Immature natural killer cell (primary cell): Measurements from ENCODE around the gene BORCS5. TPM values are rescaled to one million over a fixed set of nuclear protein-coding genes. Genes with fewer than 3 reads are reported as not detected.

Source experiments
- DNase-seq, 3 donors: peaks; one replicate each; pipeline ENCODE4 v3.0.0; 2022; ENCODE audit warnings: mixed read lengths in 1 of 3
- H3K27ac Mint-ChIP-seq, 6 donors: one replicate each; pipeline ENCODE4 v1.8.0; 2020; ENCODE audit warnings: mixed read lengths in 6 of 6, mild to moderate bottlenecking in 5 of 6, inconsistent platforms in 4 of 6, moderate library complexity in 3 of 6
- H3K27me3 Mint-ChIP-seq, 3 donors: one replicate each; pipeline ENCODE4 v1.8.0; 2020 to 2021; ENCODE audit warnings: low read depth in 3 of 3, mild to moderate bottlenecking in 3 of 3, mixed read lengths in 3 of 3, moderate library complexity in 3 of 3, inconsistent platforms in 1 of 3
- H3K36me3 Mint-ChIP-seq, 3 donors: one replicate each; pipeline ENCODE4 v1.8.0; 2020; ENCODE audit warnings: mixed read lengths in 3 of 3, inconsistent platforms in 2 of 3, mild to moderate bottlenecking in 2 of 3
- H3K4me1 Mint-ChIP-seq, 2 donors: one replicate each; pipeline ENCODE4 v1.8.0; 2020; ENCODE audit warnings: inconsistent platforms in 2 of 2, mild to moderate bottlenecking in 2 of 2, mixed read lengths in 2 of 2, moderate library complexity in 1 of 2
- H3K4me3 Mint-ChIP-seq, 5 donors: one replicate each; pipeline ENCODE4 v1.8.0; 2020; ENCODE audit warnings: mild to moderate bottlenecking in 5 of 5, mixed read lengths in 5 of 5, inconsistent platforms in 3 of 5, moderate library complexity in 3 of 5
- H3K9me3 Mint-ChIP-seq, 6 donors: one replicate each; pipeline ENCODE4 v1.8.0; 2020; ENCODE audit warnings: mild to moderate bottlenecking in 6 of 6, mixed read lengths in 6 of 6, inconsistent platforms in 4 of 6, moderate library complexity in 3 of 6
- polyA plus RNA-seq, 3 donors: library from polyadenylated mRNA; unstranded; fragments of 300-500 nt; fragmentation: Illumina TruSeq; gene quantifications; one replicate each; pipeline ENCODE4 v1.2.3, GENCODE V29; 2021

BORCS5 gene
- polyA plus RNA-seq, 3 donors from 2014 or later = 16.7 to 34.5 (median 25.6) TPM

DNA sequence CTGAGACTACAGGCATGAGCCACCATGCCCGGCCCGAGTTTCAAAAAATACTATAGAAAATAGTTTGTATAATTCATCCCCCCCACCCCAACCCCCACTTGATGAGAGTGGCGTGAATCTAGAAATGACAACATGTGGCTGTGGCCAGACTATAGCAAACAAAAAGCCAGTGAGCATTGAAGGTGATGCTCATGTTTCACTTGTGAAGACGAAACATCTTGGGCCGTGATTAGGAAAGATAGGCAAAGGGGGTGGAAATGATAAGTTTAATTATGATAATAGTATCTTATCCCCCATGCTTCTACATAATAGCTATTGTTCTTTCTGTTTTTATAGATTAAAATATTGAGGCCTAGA, 8.5 kb downstream of the BORCS5 start:
- Mint-ChIP-seq H3K4me3 (peak overlapping the region in 1 of 5 donors; percentile 33), H3K27me3 (peaks cover 0 to 3% (median 0%) of the 10 kb centered on the region in 3 donors), H3K9me3 (no peaks in the 10 kb centered on the region), H3K36me3 (peaks cover 4 to 15% (median 10%) of the 10 kb centered on the region in 3 donors), H3K27ac (peak overlapping the region in 5 of 6 donors; percentile 64 to 87 (median 82)), H3K4me1 (peaks cover 38 to 67% of the 10 kb centered on the region in 2 donors)
- no peak for DNase-seq

- Mint-ChIP-seq H3K9me3 (no peaks in the 10 kb centered on the region), H3K36me3 (peaks cover 4 to 17% (median 10%) of the 10 kb centered on the region in 3 donors), H3K4me1 (peaks cover 38 to 67% of the 10 kb centered on the region in 2 donors), H3K4me3 (peak overlapping the region in 1 of 5 donors; percentile 33), H3K27me3 (peaks cover 0 to 3% (median 0%) of the 10 kb centered on the region in 3 donors), H3K27ac (peak overlapping the region; percentile 64 to 87 (median 80))
- DNase-seq = peak in 1 of 3 donors; percentile 17
Observed at GRCh38 chr12:12365931-12366431, 9.1 kb downstream of the BORCS5 start.

GRCh38 chr12:12366701-12367481, 10.0 kb downstream of the BORCS5 start:
- DNase-seq = no peak
- H3K4me3 Mint-ChIP-seq = no peak overlapping the region
- peaks cover 35 to 58% of the 10 kb centered on the region in 2 donors for H3K4me1 Mint-ChIP-seq
- peaks cover 4 to 17% (median 10%) of the 10 kb centered on the region in 3 donors for H3K36me3 Mint-ChIP-seq
- no peaks in the 10 kb centered on the region for H3K9me3 Mint-ChIP-seq
- H3K27ac Mint-ChIP-seq = peak overlapping the region; percentile 18 to 75 (median 64)
- H3K27me3 Mint-ChIP-seq = peaks cover 0 to 3% (median 0%) of the 10 kb centered on the region in 3 donors

DNA sequence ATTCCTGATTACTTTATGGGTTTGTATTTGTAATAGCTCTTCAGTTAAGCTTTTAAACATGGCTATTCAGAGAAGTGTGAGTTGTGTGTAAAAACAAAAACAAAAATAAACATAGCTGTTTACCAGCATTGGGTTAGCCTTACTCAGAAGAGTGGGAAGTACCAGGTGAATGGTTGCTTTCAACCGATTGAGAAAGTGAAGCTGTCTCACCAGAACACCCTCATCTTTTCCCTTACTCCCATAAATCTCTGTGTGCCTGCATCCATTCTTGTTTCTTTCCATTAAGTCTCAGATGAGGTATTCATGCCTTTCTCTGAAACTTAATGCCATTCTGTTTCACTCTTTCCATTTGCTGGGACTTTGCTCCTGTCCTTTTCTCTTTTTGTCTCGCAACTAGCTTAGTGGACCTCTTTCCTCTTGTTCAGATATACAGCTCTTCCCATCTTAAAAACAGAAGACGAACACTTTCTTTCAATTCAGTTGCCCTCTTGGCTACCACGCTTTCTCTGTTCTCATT, 10.7 kb downstream of the BORCS5 start:
- Mint-ChIP-seq H3K4me3 (peak overlapping the region in 2 of 5 donors; percentile 5 to 24), H3K9me3 (no peaks in the 10 kb centered on the region), H3K27me3 (peaks cover 0 to 3% (median 0%) of the 10 kb centered on the region in 3 donors), H3K36me3 (peaks cover 4 to 18% (median 10%) of the 10 kb centered on the region in 3 donors), H3K27ac (peak overlapping the region; percentile 62 to 79 (median 68)), H3K4me1 (peaks cover 35 to 55% of the 10 kb centered on the region in 2 donors)
- no peak for DNase-seq

GRCh38 chr12:12372946-12373722, 16.3 kb downstream of the BORCS5 start:
- Mint-ChIP-seq H3K27me3 (peaks cover 0 to 2% (median 0%) of the 10 kb centered on the region in 3 donors), H3K36me3 (peaks cover 7 to 31% (median 14%) of the 10 kb centered on the region in 3 donors), H3K9me3 (no peaks in the 10 kb centered on the region), H3K4me3 (no peak overlapping the region), H3K4me1 (peaks cover 17 to 35% of the 10 kb centered on the region in 2 donors), H3K27ac (peak overlapping the region in 2 of 6 donors; percentile 50 to 71)
- no peak for DNase-seq

DNA sequence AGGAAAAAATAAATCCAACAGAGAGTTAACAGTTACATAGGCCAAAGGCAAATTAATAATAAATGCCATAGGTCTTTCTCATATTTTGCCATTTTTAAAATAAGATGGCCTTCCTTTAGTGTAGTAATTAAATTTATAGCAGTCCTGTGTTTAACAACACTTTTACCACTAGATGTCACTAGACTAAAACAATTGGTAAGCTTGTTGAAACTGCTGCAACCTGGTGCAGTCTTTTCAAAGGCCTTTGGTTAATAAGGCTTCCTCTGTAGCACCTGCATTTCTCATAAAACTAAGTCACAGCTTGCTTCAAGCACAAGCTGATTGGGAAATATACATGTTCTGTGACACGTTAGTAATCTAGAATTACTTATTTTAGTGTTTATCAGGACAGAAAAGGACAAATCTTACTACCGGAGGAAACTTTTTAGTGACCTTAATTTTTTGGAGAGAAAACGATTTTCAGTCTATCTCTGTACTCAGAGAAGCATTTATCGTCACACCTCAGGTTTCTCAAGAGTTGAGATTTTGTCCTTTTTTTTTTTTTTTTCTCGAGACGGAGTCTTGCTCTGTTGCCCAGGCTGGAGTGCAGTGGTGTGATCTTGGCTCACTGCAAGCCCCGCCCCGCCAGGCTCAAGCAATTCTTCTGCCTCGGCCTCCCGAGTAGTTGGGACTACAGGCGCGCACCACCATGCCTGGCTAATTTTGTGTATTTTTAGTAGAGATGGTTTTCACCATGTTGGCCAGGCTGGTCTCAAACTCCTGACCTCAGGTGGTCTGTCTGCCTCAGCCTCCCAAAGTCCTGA, 20.0 kb downstream of the BORCS5 start:
- peaks cover 42 to 51% of the 10 kb centered on the region in 2 donors for H3K4me1 Mint-ChIP-seq
- H3K36me3 Mint-ChIP-seq = peaks cover 7 to 18% (median 12%) of the 10 kb centered on the region in 3 donors

GRCh38 chr12:12378616-12379015, 21.7 kb downstream of the BORCS5 start:
- peak overlapping the region in 2 of 5 donors; percentile 21 to 44 for H3K4me3 Mint-ChIP-seq
- peak overlapping the region; percentile 65 to 99 (median 96) for H3K27ac Mint-ChIP-seq
- H3K9me3 Mint-ChIP-seq = no peaks in the 10 kb centered on the region
- H3K4me1 Mint-ChIP-seq = peaks cover 54 to 68% of the 10 kb centered on the region in 2 donors
- peaks cover 3 to 20% (median 18%) of the 10 kb centered on the region in 3 donors for H3K36me3 Mint-ChIP-seq
- H3K27me3 Mint-ChIP-seq = peaks cover 6 to 10% (median 7%) of the 10 kb centered on the region in 3 donors
- DNase-seq = no peak

More for the DNA sequence above, 20.0 kb downstream of the BORCS5 start:
- H3K27ac Mint-ChIP-seq = peak overlapping the region in 5 of 6 donors; percentile 65 to 99 (median 84)
- peak; percentile 70 to 76 (median 73) for DNase-seq
- H3K27me3 Mint-ChIP-seq = peaks cover 6 to 10% (median 7%) of the 10 kb centered on the region in 3 donors
- no peak overlapping the region for H3K4me3 Mint-ChIP-seq
- H3K9me3 Mint-ChIP-seq = no peaks in the 10 kb centered on the region

- DNase-seq = peak; percentile 85 to 87 (median 87)
Observed at GRCh38 chr12:12379831-12380730, 23.2 kb downstream of the BORCS5 start.

DNA sequence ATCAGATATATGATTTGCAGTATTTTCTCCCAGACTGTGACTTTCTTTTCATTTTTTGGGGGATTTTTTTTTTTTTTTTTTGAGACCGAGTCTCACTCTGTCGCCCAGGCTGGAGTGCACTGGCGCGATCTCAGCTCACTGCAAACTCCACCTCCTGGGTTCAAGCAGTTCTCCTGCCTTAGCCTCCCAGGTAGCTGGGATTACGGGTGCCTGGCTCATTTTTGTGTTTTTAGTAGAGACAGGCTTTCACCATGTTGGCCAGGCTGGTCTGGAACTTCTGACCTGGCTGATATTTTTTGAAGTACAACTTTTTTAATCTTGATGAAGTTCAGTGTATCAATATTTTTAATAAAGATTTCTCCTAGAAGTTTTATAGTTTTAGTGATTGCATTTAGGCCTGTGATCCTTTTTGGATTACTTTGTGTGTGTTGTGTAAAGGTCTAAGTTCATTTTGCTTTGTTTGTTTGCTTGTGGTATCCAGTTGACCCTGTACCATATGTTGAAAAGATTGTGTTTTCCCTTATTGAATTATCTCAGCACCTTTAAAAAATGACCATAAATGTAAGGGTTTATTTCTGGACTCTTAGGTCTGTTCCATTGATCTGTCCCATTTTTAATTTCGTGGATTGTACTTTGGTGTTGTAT, 24.2 kb downstream of the BORCS5 start:
- Mint-ChIP-seq H3K9me3 (no peaks in the 10 kb centered on the region), H3K27me3 (peaks cover 6 to 17% (median 13%) of the 10 kb centered on the region in 3 donors), H3K4me3 (peak overlapping the region in 2 of 5 donors; percentile 0 to 25), H3K27ac (peak overlapping the region; percentile 92 to 99 (median 96)), H3K36me3 (peaks cover 3 to 24% (median 21%) of the 10 kb centered on the region in 3 donors), H3K4me1 (peaks cover 76 to 93% of the 10 kb centered on the region in 2 donors)
- DNase-seq = no peak

More at GRCh38 chr12:12379831-12380730, 23.2 kb downstream of the BORCS5 start:
- H3K27me3 Mint-ChIP-seq = peaks cover 6 to 12% (median 10%) of the 10 kb centered on the region in 3 donors
- H3K27ac Mint-ChIP-seq = peak overlapping the region; percentile 92 to 99 (median 97)
- H3K36me3 Mint-ChIP-seq = peaks cover 3 to 24% (median 21%) of the 10 kb centered on the region in 3 donors
- peaks cover 67 to 83% of the 10 kb centered on the region in 2 donors for H3K4me1 Mint-ChIP-seq
- H3K4me3 Mint-ChIP-seq = peak overlapping the region; percentile 25 to 69 (median 48)
- H3K9me3 Mint-ChIP-seq = no peaks in the 10 kb centered on the region

DNA sequence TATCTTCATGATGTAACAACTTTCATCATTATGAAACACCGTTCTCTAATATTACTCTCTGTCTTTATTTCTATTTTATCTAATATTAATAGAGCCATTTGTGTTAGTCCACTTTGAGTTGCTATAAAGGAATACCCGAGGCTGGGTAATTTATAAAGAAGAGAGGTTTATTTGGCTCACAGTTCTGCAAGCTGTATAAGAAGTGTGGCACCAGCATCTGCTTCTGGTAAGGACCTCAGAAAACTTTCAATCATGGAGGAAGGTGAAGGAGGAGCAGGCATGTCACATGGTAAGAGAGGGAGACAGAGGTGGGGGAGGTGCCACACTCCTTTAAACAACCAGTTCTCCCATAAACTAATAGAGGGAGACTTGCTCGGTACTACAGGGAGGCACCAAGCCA, 25.1 kb downstream of the BORCS5 start:
- no peaks in the 10 kb centered on the region for H3K9me3 Mint-ChIP-seq
- peaks cover 78 to 95% of the 10 kb centered on the region in 2 donors for H3K4me1 Mint-ChIP-seq
- no peak overlapping the region for H3K4me3 Mint-ChIP-seq
- peaks cover 6 to 17% (median 13%) of the 10 kb centered on the region in 3 donors for H3K27me3 Mint-ChIP-seq
- peak overlapping the region in 5 of 6 donors; percentile 62 to 99 (median 94) for H3K27ac Mint-ChIP-seq
- no peak for DNase-seq
- H3K36me3 Mint-ChIP-seq = peaks cover 3 to 25% (median 18%) of the 10 kb centered on the region in 3 donors

DNA sequence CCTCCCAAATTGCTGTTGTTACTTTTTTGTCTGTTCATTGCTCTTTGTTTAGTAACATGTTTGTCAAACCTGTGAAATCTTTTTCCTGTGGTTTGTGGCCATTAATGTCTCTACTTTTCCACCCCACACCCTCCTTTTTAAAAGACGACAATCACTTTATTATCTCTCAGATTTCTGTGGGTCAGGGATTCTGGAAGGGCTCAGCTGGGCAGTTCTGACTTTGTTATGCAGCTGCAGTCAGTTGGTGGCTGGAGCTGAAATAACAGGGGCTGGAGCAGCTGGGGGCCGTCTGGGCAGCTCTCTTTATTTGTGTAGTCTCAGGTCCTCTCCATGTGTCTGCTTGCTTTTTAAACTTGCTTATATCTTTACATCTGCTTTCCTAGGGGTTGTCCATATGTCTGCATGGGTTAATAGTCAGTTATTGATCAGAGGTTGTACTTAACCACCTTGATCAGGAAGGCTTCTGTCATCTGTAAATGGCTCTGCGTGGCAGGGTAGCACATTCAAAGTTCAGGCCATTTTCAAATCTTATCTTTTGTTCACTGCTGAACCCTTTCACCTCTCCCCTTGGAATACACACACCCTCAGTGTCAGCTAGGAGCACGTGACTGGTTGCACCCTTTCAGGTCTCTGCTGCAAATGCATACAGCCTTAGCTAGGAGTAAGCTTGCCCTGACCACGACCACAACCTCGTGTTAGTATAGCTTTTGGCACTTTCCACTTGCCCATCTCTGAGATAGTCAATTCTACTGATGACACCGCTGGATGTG, 27.9 kb downstream of the BORCS5 start:
- H3K4me1 Mint-ChIP-seq = peaks cover 68 to 88% of the 10 kb centered on the region in 2 donors

More for the DNA sequence above, 27.9 kb downstream of the BORCS5 start:
- Mint-ChIP-seq H3K27ac (peak overlapping the region; percentile 92 to 99 (median 96)), H3K27me3 (peaks cover 8 to 17% (median 13%) of the 10 kb centered on the region in 3 donors), H3K9me3 (no peaks in the 10 kb centered on the region), H3K36me3 (peaks cover 3 to 33% (median 24%) of the 10 kb centered on the region in 3 donors), H3K4me3 (peak overlapping the region; percentile 68 to 85 (median 80))
- DNase-seq = peak; percentile 63 to 73 (median 71)
